Ascending aorta (tissue), 2 donors: ENCODE results near the gene CLK4. TPM values are rescaled to one million over a fixed set of nuclear protein-coding genes. Genes with fewer than 3 reads are reported as not detected.
A peak's percentile ranks its signal among the peaks of the same experiment; 100 is the strongest.

Experiments used
- DNase-seq, 2 donors: peaks; one replicate each; pipeline ENCODE4 v3.0.0-alpha.2; 2019; ENCODE audit warnings: low spot score in 2 of 2
- H3K27ac ChIP-seq, 2 donors: fragments of 200-600 bp; sonication (generic); one replicate each; pipeline ENCODE4 v1.5.1; 2016 to 2017; ENCODE audit warnings: mild to moderate bottlenecking in 1 of 2
- H3K27me3 ChIP-seq: fragments of 200-600 bp; sonication (generic); one replicate; pipeline ENCODE4 v1.5.1; 2017
- H3K36me3 ChIP-seq, 2 donors: fragments of 200-600 bp; sonication (generic); one replicate each; pipeline ENCODE4 v1.5.1; 2016
- H3K4me1 ChIP-seq, 2 donors: fragments of 200-600 bp; sonication (generic); one replicate each; pipeline ENCODE4 v1.5.1; 2016 to 2017; ENCODE audit warnings: mild to moderate bottlenecking in 1 of 2
- H3K4me3 ChIP-seq, 2 donors: fragments of 200-600 bp; sonication (generic); one replicate each; pipeline ENCODE4 v1.5.1; 2016 to 2017; ENCODE audit warnings: mild to moderate bottlenecking in 1 of 2
- H3K9me3 ChIP-seq, 2 donors: fragments of 200-600 bp; sonication (generic); one replicate each; pipeline ENCODE4 v1.5.1; 2016
- intact Hi-C: fragments of 100-400 bp; cut with DNase I; formaldehyde crosslinking; loops from one replicate; pipeline ENCODE4 v1.15.1; 2023
- total RNA-seq: library from RNA; depleted of rRNA; stranded (reverse); fragments of >200 nt; gene quantifications from one replicate; pipeline ENCODE4 v1.1.0, GENCODE V29; 2016
- TF ChIP-seq, protein P1 (sequence below), 3 experiments: fragments of 200-600 bp in 2 of 3; fragments of 450-650 bp in 1 of 3; sonication (generic) in 2 of 3; IDR thresholded peaks; one replicate each; pipeline ENCODE4 v1.5.1; 2016 to 2019; ENCODE audit warnings: antibody characterized with exemption in 3 of 3, mild to moderate bottlenecking in 1 of 3, moderate library complexity in 1 of 3

The CLK4 gene
- total RNA-seq = 17.6 TPM

- intact Hi-C loops = loop anchor here (1.0 to 10.0 kb wide), 10 partner anchors 36 to 1444 kb away; partner anchors contain the start of genes CANX, COL23A1, NHP2 and RNF130
- H3K4me3 ChIP-seq = peak within 1 kb of the TSS; percentile 88 to 91
- H3K4me1 ChIP-seq = peaks cover 0 to 16% of the 10 kb centered on the region in 2 donors
- H3K9me3 ChIP-seq = no peaks in the 10 kb centered on the region
- H3K27ac ChIP-seq = peak within 1 kb of the TSS; percentile 96 to 97
- H3K27me3 ChIP-seq = no peaks in the 10 kb centered on the region
- peaks cover 9 to 14% of the 10 kb centered on the region in 2 donors for H3K36me3 ChIP-seq
- DNase-seq = peak; percentile 77 to 98
- TF ChIP-seq, protein P1, sequence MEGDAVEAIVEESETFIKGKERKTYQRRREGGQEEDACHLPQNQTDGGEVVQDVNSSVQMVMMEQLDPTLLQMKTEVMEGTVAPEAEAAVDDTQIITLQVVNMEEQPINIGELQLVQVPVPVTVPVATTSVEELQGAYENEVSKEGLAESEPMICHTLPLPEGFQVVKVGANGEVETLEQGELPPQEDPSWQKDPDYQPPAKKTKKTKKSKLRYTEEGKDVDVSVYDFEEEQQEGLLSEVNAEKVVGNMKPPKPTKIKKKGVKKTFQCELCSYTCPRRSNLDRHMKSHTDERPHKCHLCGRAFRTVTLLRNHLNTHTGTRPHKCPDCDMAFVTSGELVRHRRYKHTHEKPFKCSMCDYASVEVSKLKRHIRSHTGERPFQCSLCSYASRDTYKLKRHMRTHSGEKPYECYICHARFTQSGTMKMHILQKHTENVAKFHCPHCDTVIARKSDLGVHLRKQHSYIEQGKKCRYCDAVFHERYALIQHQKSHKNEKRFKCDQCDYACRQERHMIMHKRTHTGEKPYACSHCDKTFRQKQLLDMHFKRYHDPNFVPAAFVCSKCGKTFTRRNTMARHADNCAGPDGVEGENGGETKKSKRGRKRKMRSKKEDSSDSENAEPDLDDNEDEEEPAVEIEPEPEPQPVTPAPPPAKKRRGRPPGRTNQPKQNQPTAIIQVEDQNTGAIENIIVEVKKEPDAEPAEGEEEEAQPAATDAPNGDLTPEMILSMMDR (IDR thresholded peaks at IDR 0.05) = no peak
Measured at GRCh38 chr5:178626484-178627258, at the start of gene CLK4. Gene CLK4, minus strand, starts transcription at chr5:178627050. Its CDS starts 3,634 bp downstream, at chr5:178623416.

GRCh38 chr5:178675922-178676321, 49.1 kb upstream of the CLK4 start:
- H3K4me1 ChIP-seq = no peaks in the 10 kb centered on the region
- DNase-seq = no peak
- H3K27me3 ChIP-seq = no peaks in the 10 kb centered on the region
- H3K9me3 ChIP-seq = no peaks in the 10 kb centered on the region
- intact Hi-C loops = no loop called here
- no peak overlapping the region for H3K4me3 ChIP-seq
- TF ChIP-seq, protein P1 (IDR thresholded peaks at IDR 0.05) = no peak
- no peak overlapping the region for H3K27ac ChIP-seq
- no peaks in the 10 kb centered on the region for H3K36me3 ChIP-seq

DNA sequence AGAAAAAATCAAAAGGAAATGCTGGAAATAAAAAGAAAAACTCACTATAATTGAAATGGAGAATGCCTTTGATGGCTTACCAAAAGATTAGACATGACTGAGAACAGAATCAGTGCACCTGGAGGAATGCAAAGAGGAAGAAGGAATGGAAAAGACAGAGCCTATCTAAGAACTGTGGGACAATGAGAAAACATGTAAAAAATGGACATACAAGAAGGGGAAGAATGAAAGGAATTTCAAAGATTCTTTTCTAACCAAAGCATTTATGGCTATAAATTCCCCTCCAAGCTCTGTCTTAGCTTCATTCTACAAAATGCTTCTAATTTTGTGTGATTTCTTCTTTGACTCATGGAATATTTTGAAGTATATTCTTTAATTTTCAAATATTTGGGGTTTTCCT, 47.5 kb upstream of the CLK4 start:
- Histone ChIP-seq H3K27ac (no peak overlapping the region), H3K4me1 (no peaks in the 10 kb centered on the region), H3K4me3 (no peak overlapping the region), H3K27me3 (no peaks in the 10 kb centered on the region), H3K9me3 (no peaks in the 10 kb centered on the region), H3K36me3 (no peaks in the 10 kb centered on the region)
- intact Hi-C loops = no loop called here
- DNase-seq = no peak
- TF ChIP-seq, protein P1 (IDR thresholded peaks at IDR 0.05) = no peak

DNA sequence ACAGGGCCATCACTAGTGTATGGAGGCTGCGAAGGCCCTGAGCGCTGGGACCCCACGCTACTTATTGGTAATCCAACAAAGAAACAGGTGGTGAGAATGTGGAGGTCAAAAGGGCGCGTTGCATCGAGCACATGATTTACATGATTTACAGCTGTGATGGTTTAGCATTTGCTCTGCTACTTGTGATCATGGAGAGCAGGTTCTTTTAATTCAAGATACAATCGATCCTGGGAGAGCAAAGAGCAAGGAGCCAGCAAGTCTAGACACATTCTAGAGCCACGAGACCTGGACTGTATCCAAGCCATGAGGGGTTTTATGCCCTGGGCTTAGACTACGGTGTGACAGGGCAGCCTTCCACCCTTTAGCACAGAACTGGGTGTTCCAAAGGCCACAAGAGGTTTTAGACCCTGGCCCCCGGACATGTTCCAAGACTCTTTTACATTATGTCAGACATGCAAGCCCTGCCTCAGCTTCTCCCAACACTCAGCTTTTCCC, 47.0 kb upstream of the CLK4 start:
- Histone ChIP-seq H3K4me1 (no peaks in the 10 kb centered on the region), H3K27me3 (no peaks in the 10 kb centered on the region), H3K36me3 (no peaks in the 10 kb centered on the region), H3K4me3 (no peak overlapping the region), H3K27ac (no peak overlapping the region), H3K9me3 (no peaks in the 10 kb centered on the region)
- intact Hi-C loops = no loop called here
- TF ChIP-seq, protein P1 (IDR thresholded peaks at IDR 0.05) = no peak
- DNase-seq = no peak

GRCh38 chr5:178672630-178673029, 45.8 kb upstream of the CLK4 start:
- Histone ChIP-seq H3K36me3 (no peaks in the 10 kb centered on the region), H3K4me1 (no peaks in the 10 kb centered on the region), H3K9me3 (no peaks in the 10 kb centered on the region), H3K4me3 (no peak overlapping the region), H3K27ac (no peak overlapping the region), H3K27me3 (no peaks in the 10 kb centered on the region)
- TF ChIP-seq, protein P1 (IDR thresholded peaks at IDR 0.05) = no peak
- intact Hi-C loops = no loop called here
- no peak for DNase-seq
